GM12891 (cell line): ENCODE data around the gene ARID1B.

ENCODE experiments used
- PAX5 ChIP-seq: IDR thresholded peaks from 2 replicates; pipeline ENCODE4 v1.6.1; 2011; ENCODE audit warnings: low read length, moderate library complexity, mild to moderate bottlenecking; ENCODE audit not compliant: insufficient read depth, severe bottlenecking
- POLR2A ChIP-seq: IDR thresholded peaks from 2 replicates; pipeline ENCODE4 v1.6.1; 2011; ENCODE audit warnings: low read depth, low read length, control low read depth
- POLR2AphosphoS5 ChIP-seq: IDR thresholded peaks from 2 replicates; pipeline ENCODE4 v1.6.1; 2011; ENCODE audit warnings: low read depth, low read length, control low read depth
- POU2F2 ChIP-seq: IDR thresholded peaks from 2 replicates; pipeline ENCODE4 v1.6.1; 2011; ENCODE audit warnings: low read depth, mild to moderate bottlenecking, control low read depth, low read length, moderate library complexity
- SPI1 ChIP-seq: IDR thresholded peaks from 2 replicates; pipeline ENCODE4 v1.6.1; 2011; ENCODE audit warnings: low read depth, low read length, control low read depth
- TAF1 ChIP-seq: IDR thresholded peaks from 2 replicates; pipeline ENCODE4 v1.6.1; 2011; ENCODE audit warnings: low read depth, low read length, control low read depth

DNA sequence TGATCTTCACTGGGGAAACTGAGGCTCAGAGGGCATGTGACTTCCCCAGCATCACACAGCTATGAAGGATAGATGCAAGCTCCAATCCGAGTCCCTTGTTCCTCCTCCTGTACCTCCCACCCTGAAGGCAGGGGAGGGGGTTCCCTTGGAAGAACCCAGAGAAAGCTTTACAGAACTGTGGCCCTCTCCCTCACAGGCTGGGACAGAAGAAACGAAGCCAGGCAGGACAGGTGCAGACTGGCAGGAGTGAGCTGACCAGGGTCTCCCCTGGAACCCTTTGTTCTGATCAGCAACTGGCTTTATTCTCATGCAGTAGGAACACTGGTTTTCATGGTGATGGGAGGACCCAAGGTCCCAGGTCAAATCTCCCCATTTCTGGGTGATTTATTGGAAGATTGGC lies 456.0 kb downstream of the ARID1B start:
- no peak for TF ChIP-seq POLR2AphosphoS5
- no peak for TF ChIP-seq POLR2A
- TF ChIP-seq TAF1, result no peak
- no peak for TF ChIP-seq SPI1
- TF ChIP-seq POU2F2, result no peak
- TF ChIP-seq PAX5, result no peak
